Stimulated activated CD4-positive, alpha-beta T cell treated with anti-CD3 and anti-CD28 coated beads, Interleukin-4, amount 100 ng/mL, for 48 hours (primary cell): Measurements from ENCODE around the gene DNASE2B.

Experiments
- DNase-seq, 2 donors: peaks; one replicate each; pipeline ENCODE4 v3.0.0-alpha.2; 2020; ENCODE audit warnings: low read depth in 2 of 2

DNASE2B gene

GRCh38 chr1:84374991-84375696 lies 23.1 kb upstream of the DNASE2B start:
- no peak for DNase-seq

- no peak for DNase-seq
Measured at GRCh38 chr1:84376000-84376910, 22.0 kb upstream of the DNASE2B start.

GRCh38 chr1:84377480-84378095 lies 20.7 kb upstream of the DNASE2B start:
- DNase-seq = no peak

- no peak for DNase-seq
Measured at GRCh38 chr1:84379138-84379916, 19.0 kb upstream of the DNASE2B start.

GRCh38 chr1:84379917-84380180 lies 18.4 kb upstream of the DNASE2B start:
- DNase-seq = no peak

- DNase-seq = no peak
Measured at GRCh38 chr1:84382127-84382526, 16.2 kb upstream of the DNASE2B start.

- DNase-seq = no peak
Measured at GRCh38 chr1:84385347-84385746, 12.9 kb upstream of the DNASE2B start.

- no peak for DNase-seq
Measured at GRCh38 chr1:84386716-84387479, 11.4 kb upstream of the DNASE2B start.

GRCh38 chr1:84387480-84388163 lies 10.7 kb upstream of the DNASE2B start:
- no peak for DNase-seq

GRCh38 chr1:84390226-84390625 lies 8.1 kb upstream of the DNASE2B start:
- no peak for DNase-seq

- no peak for DNase-seq
Measured at GRCh38 chr1:84401156-84401555, 2.9 kb downstream of the DNASE2B start.

GRCh38 chr1:84402060-84402459 lies 3.8 kb downstream of the DNASE2B start:
- DNase-seq = no peak

- DNase-seq = no peak
Measured at GRCh38 chr1:84402501-84402900, 4.2 kb downstream of the DNASE2B start.

- no peak for DNase-seq
Measured at GRCh38 chr1:84403347-84403746, 5.1 kb downstream of the DNASE2B start.

- no peak for DNase-seq
Measured at GRCh38 chr1:84406346-84406861, 8.1 kb downstream of the DNASE2B start.

- DNase-seq = no peak
Measured at GRCh38 chr1:84407524-84407923, 9.2 kb downstream of the DNASE2B start.

GRCh38 chr1:84407958-84408422 lies 9.7 kb downstream of the DNASE2B start:
- DNase-seq = no peak

GRCh38 chr1:84409888-84410287 lies 11.6 kb downstream of the DNASE2B start:
- DNase-seq = no peak

- no peak for DNase-seq
Measured at GRCh38 chr1:84410328-84411095, 12.2 kb downstream of the DNASE2B start.
